PC-9 (cell line): ENCODE results near the gene MAP4K4. TPM values are rescaled to one million over a fixed set of nuclear protein-coding genes. Genes with fewer than 3 reads are reported as not detected.

Experiments
- BruUV-seq: library from RNA; stranded (reverse); fragments of 400-500 nt; replicated peaks from 2 replicates; lab custom pipeline; 2021; lab: Mats Ljungman, UMichigan
- CTCF ChIA-PET: fragments of 300-600 bp; sonication (Branson Sonifier 250); formaldehyde crosslinking; loops from one replicate; lab custom pipeline; 2022; ENCODE audit warnings: antibody characterized with exemption; lab: Charles Lee
- POLR2A ChIA-PET: fragments of 300-600 bp; sonication (Branson Sonifier 250); formaldehyde crosslinking; loops from one replicate; lab custom pipeline; 2022; ENCODE audit warnings: antibody characterized with exemption; ENCODE audit not compliant: unreplicated experiment; lab: Charles Lee
- DNase-seq, 2 experiments: peaks; one replicate each; pipeline versions ENCODE4 v3.0.0 to v3.0.0-alpha.2; 2015 to 2022; ENCODE audit warnings: mixed read lengths in 1 of 2
- H2AFZ ChIP-seq: fragments of 200-600 bp; sonication (generic); 2 replicates; pipeline ENCODE4 v1.8.1; 2017; ENCODE audit warnings: antibody characterized with exemption
- H3F3A ChIP-seq: fragments of 200-600 bp; sonication (generic); 2 replicates; pipeline ENCODE4 v1.8.1; 2017; ENCODE audit warnings: antibody characterized with exemption, mild to moderate bottlenecking, low read depth; ENCODE audit not compliant: insufficient read depth
- H3K27ac ChIP-seq: fragments of 200-600 bp; sonication (generic); 2 replicates; pipeline ENCODE4 v1.6.1; 2016; ENCODE audit warnings: mixed run types
- H3K27me3 ChIP-seq: fragments of 200-600 bp; sonication (generic); 2 replicates; pipeline ENCODE4 v1.6.1; 2016; ENCODE audit warnings: low read depth, mixed run types; ENCODE audit not compliant: insufficient read depth
- H3K36me3 ChIP-seq: fragments of 200-600 bp; sonication (generic); 2 replicates; pipeline ENCODE4 v1.6.1; 2016; ENCODE audit warnings: low read depth, mixed run types
- H3K4me1 ChIP-seq: fragments of 200-600 bp; sonication (generic); replicated peaks from 2 replicates; pipeline ENCODE4 v1.6.1; 2016; ENCODE audit warnings: mixed run types; ENCODE audit not compliant: insufficient read depth
- H3K4me2 ChIP-seq: fragments of 200-600 bp; sonication (generic); 2 replicates; pipeline ENCODE4 v1.6.1; 2017; ENCODE audit warnings: mixed run types
- H3K4me3 ChIP-seq: fragments of 200-600 bp; sonication (generic); 2 replicates; pipeline ENCODE4 v1.6.1; 2016; ENCODE audit warnings: mixed run types
- H3K79me2 ChIP-seq: fragments of 200-600 bp; sonication (generic); 2 replicates; pipeline ENCODE4 v1.6.1; 2017; ENCODE audit warnings: low read depth, mixed run types
- H3K9me2 ChIP-seq: fragments of 200-600 bp; sonication (generic); 2 replicates; pipeline ENCODE4 v1.8.1; 2017; ENCODE audit warnings: mild to moderate bottlenecking; ENCODE audit not compliant: insufficient read depth
- H3K9me3 ChIP-seq: fragments of 200-600 bp; sonication (generic); 2 replicates; pipeline ENCODE4 v1.8.1; 2016; ENCODE audit warnings: low read depth; ENCODE audit not compliant: insufficient read depth
- H4K20me1 ChIP-seq: fragments of 200-600 bp; sonication (generic); 2 replicates; pipeline ENCODE4 v1.8.1; 2017; ENCODE audit not compliant: insufficient read depth
- CTCF ChIP-seq: fragments of 200-600 bp; sonication (generic); conservative IDR thresholded peaks from 2 replicates; pipeline ENCODE4 v1.6.1; 2017; ENCODE audit warnings: mixed run types, antibody characterized with exemption, mild to moderate bottlenecking, moderate library complexity
- EZH2 ChIP-seq: fragments of 200-600 bp; sonication (generic); IDR thresholded peaks from 2 replicates; pipeline ENCODE4 v1.8.0; 2017; ENCODE audit warnings: antibody characterized with exemption, low read depth
- intact Hi-C: fragments of 100-400 bp; cut with micrococcal nuclease; formaldehyde crosslinking; loops from one replicate; pipeline ENCODE4 v1.10.0; 2022; ENCODE audit not compliant: unreplicated experiment
- total RNA-seq: library from RNA; stranded (reverse); gene quantifications from 2 replicates; pipeline ENCODE4 v1.2.3, GENCODE V29; 2021

MAP4K4 gene
- total RNA-seq, 1 experiment from 2014 or later, result 129 TPM

- Histone ChIP-seq H3K36me3 (peaks cover 71% of the 10 kb centered on the region), H4K20me1 (peaks cover 8% of the 10 kb centered on the region; the same call in 1 of the 2 replicates), H3F3A (peaks cover 32% of the 10 kb centered on the region), H3K9me3 (no peaks in the 10 kb centered on the region), H3K27ac (no peak overlapping the region), H3K9me2 (no peaks in the 10 kb centered on the region), H2AFZ (no peak overlapping the region), H3K4me1 (no peaks in the 10 kb centered on the region; the same call in 1 of the 2 replicates), H3K27me3 (no peaks in the 10 kb centered on the region), H3K4me2 (no peak overlapping the region), H3K4me3 (no peak overlapping the region), H3K79me2 (peaks cover 24% of the 10 kb centered on the region)
- TF ChIP-seq CTCF (no peak), EZH2 (no peak)
- ChIA-PET POLR2A (no interaction called here), CTCF (no interaction called here)
- intact Hi-C loops, result no loop called here
- BruUV-seq, result no TSS peak
- no peak for DNase-seq
Observed at GRCh38 chr2:101864426-101864825, 166.9 kb downstream of the MAP4K4 start.

GRCh38 chr2:101868525-101868924 is 171.0 kb downstream of the MAP4K4 start:
- Histone ChIP-seq H3K4me3 (no peak overlapping the region), H3K9me3 (no peaks in the 10 kb centered on the region), H3K36me3 (peaks cover 67% of the 10 kb centered on the region), H2AFZ (no peak overlapping the region), H3F3A (peaks cover 20% of the 10 kb centered on the region), H3K9me2 (no peaks in the 10 kb centered on the region), H3K4me1 (no peaks in the 10 kb centered on the region), H3K27ac (no peak overlapping the region), H4K20me1 (no peaks in the 10 kb centered on the region; the same call in 1 of the 2 replicates), H3K27me3 (no peaks in the 10 kb centered on the region), H3K4me2 (no peak overlapping the region), H3K79me2 (no peaks in the 10 kb centered on the region)
- POLR2A ChIA-PET, result no interaction called here
- no peak for TF ChIP-seq CTCF
- no peak for TF ChIP-seq EZH2
- BruUV-seq, result no TSS peak
- intact Hi-C loops, result no loop called here
- CTCF ChIA-PET, result no interaction called here
- DNase-seq, result no peak

- DNase-seq, result no peak
- POLR2A ChIA-PET, result no interaction called here
Observed at GRCh38 chr2:101869527-101869926, 172.0 kb downstream of the MAP4K4 start.

More at GRCh38 chr2:101869527-101869926, 172.0 kb downstream of the MAP4K4 start:
- intact Hi-C loops, result no loop called here
- Histone ChIP-seq H3K4me2 (no peak overlapping the region), H3K27ac (no peak overlapping the region), H3K27me3 (no peaks in the 10 kb centered on the region), H4K20me1 (no peaks in the 10 kb centered on the region; the same call in 1 of the 2 replicates), H3K9me2 (no peaks in the 10 kb centered on the region), H3K36me3 (peaks cover 70% of the 10 kb centered on the region), H3K4me3 (no peak overlapping the region), H3F3A (peaks cover 16% of the 10 kb centered on the region), H3K4me1 (no peaks in the 10 kb centered on the region), H3K9me3 (no peaks in the 10 kb centered on the region), H2AFZ (no peak overlapping the region), H3K79me2 (no peaks in the 10 kb centered on the region)
- CTCF ChIA-PET, result no interaction called here
- no TSS peak for BruUV-seq
- no peak for TF ChIP-seq EZH2
- no peak for TF ChIP-seq CTCF
